ENCODE data around the gene CALCR.

- no peak for TF ChIP-seq EZH2 (IDR thresholded peaks at IDR 0.05; ENCODE audit: insufficient read depth, poor library complexity, severe bottlenecking)
- no peak for TF ChIP-seq EZH2phosphoT487 (IDR thresholded peaks at IDR 0.05; ENCODE audit: insufficient read depth, low read depth)
Measured at GRCh38 chr7:93601363-93601762, 26.8 kb upstream of the CALCR start.

Data from GM23248 (cell line).